ENCODE measurements around the gene PRKN.

DNA sequence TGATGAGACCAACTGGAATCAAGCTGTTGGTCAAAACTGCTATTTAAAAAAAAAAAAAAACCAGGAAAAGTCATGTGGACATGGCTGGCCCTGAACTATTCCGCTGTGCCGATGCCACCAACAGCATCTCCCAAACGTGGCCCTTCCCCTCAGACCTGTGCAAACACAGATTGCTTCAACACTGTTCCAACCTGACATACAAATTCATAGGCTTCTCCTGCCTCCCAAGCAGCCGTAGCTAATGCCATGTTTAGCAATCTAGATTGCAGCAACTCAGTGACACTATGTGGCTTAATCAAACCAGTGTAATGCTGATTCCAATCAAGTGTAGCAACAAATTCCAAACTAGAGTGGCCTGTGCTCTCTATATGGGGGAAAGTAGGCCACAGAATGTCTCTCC is 16.2 kb downstream of the PRKN start:
- TF ChIP-seq CTCF (IDR thresholded peaks at IDR 0.05) (no peak), POLR2A (IDR thresholded peaks at IDR 0.05) (no peak), EP300 (IDR thresholded peaks at IDR 0.05) (no peak)
